Gastrocnemius medialis (tissue), 4 donors: ENCODE results near the gene SKA2. TPM values are rescaled to one million over a fixed set of nuclear protein-coding genes. Genes with fewer than 3 reads are reported as not detected.

ENCODE experiments used
- ATAC-seq, 2 donors: fragments of 150-250 bp; one replicate each; pipeline ENCODE4 v1.9.1; 2016
- DNase-seq, 2 donors: peaks; one replicate each; pipeline ENCODE4 v3.0.0-alpha.2; 2019
- H3K27ac ChIP-seq, 4 donors: fragments of 200-600 bp; sonication (generic); 1 replicate in 1 of 4; 2 replicates in 3 of 4; pipeline ENCODE4 v1.5.1; 2016 to 2018; ENCODE audit warnings: mild to moderate bottlenecking in 2 of 4, moderate library complexity in 1 of 4
- H3K27me3 ChIP-seq, 3 donors: fragments of 200-600 bp; sonication (generic) in 2 of 3; 1 replicate in 1 of 3; 2 replicates in 2 of 3; pipeline versions ENCODE4 v1.5.1 to v1.6.0; 2016 to 2019; ENCODE audit warnings: mild to moderate bottlenecking in 1 of 3, moderate library complexity in 1 of 3
- H3K36me3 ChIP-seq, 2 donors: fragments of 200-600 bp; sonication (generic) in 1 of 2; one replicate each; pipeline ENCODE4 v1.5.1; 2017 to 2018
- H3K4me1 ChIP-seq, 2 donors: fragments of 200-600 bp; sonication (generic) in 1 of 2; one replicate each; pipeline ENCODE4 v1.5.1; 2016 to 2017; ENCODE audit warnings: mild to moderate bottlenecking in 2 of 2
- H3K4me3 ChIP-seq, 4 donors: fragments of 200-600 bp; sonication (generic) in 3 of 4; 1 replicate in 1 of 4; 2 replicates in 3 of 4; pipeline ENCODE4 v1.5.1; 2016 to 2019; ENCODE audit warnings: mild to moderate bottlenecking in 2 of 4
- H3K9me3 ChIP-seq, 3 donors: fragments of 200-600 bp; sonication (generic) in 2 of 3; 1 replicate in 1 of 3; 2 replicates in 2 of 3; pipeline ENCODE4 v1.5.1; 2016 to 2019
- CTCF ChIP-seq, 5 experiments: fragments of 450-650 bp in 3 of 5; fragments of 200-600 bp in 2 of 5; sonication (generic) in 2 of 5; IDR thresholded peaks in 4 of 5; conservative IDR thresholded peaks in 1 of 5; 1 replicate in 4 of 5; 2 replicates in 1 of 5; pipeline ENCODE4 v1.5.1; 2016 to 2019; ENCODE audit warnings: antibody characterized with exemption in 5 of 5, mild to moderate bottlenecking in 3 of 5, moderate library complexity in 3 of 5
- POLR2A ChIP-seq, 2 donors: fragments of 450-650 bp; IDR thresholded peaks; one replicate each; pipeline ENCODE4 v1.6.1; 2017; ENCODE audit warnings: antibody characterized with exemption in 2 of 2, mild to moderate bottlenecking in 2 of 2, moderate library complexity in 2 of 2
- in situ Hi-C, 4 donors: fragments of 200-750 bp; cut with MboI; loops; one replicate each; pipeline versions ENCODE4 v1.15.0 to v1.8.0; 2017; ENCODE audit warnings: low sequenced_read_pairs in 4 of 4
- intact Hi-C: fragments of 100-400 bp; cut with DNase I; formaldehyde crosslinking; loops from one replicate; pipeline ENCODE4 v1.15.1; 2023; ENCODE audit warnings: low total_unique reads
- total RNA-seq, 4 donors: library from RNA; depleted of rRNA; stranded (reverse); fragments of >200 nt; gene quantifications; one replicate each; pipeline versions ENCODE4 v1.1.0 to v1.2.3, GENCODE V29; 2016

Gene SKA2
- total RNA-seq, 4 donors from 2014 or later = 4.1 to 17.8 (median 8.7) TPM

- H3K4me3 ChIP-seq = no peak overlapping the region
- in situ Hi-C loops = no loop called here
- TF ChIP-seq CTCF (IDR thresholded peaks at IDR 0.05 in 4 of 5, conservative IDR thresholded peaks at IDR 0.05 in 1 of 5) (no peak), POLR2A (IDR thresholded peaks at IDR 0.05) (no peak)
- H3K9me3 ChIP-seq = no peaks in the 10 kb centered on the region
- no peaks in the 10 kb centered on the region for H3K4me1 ChIP-seq
- H3K36me3 ChIP-seq = peaks cover 0 to 48% of the 10 kb centered on the region in 2 donors
- no peak overlapping the region for H3K27ac ChIP-seq
- no peaks in the 10 kb centered on the region for H3K27me3 ChIP-seq
- no peak for ATAC-seq
- DNase-seq = no peak
- intact Hi-C loops = no loop called here
These were observed 81.0 kb downstream of the SKA2 start for GRCh38 chr17:59073972-59074371.

- intact Hi-C loops = no loop called here
- in situ Hi-C loops = no loop called here
These were observed 85.1 kb downstream of the SKA2 start for GRCh38 chr17:59069856-59070255.

GRCh38 chr17:59067756-59068155 lies 87.2 kb downstream of the SKA2 start:
- Histone ChIP-seq H3K9me3 (no peaks in the 10 kb centered on the region), H3K27ac (no peak overlapping the region), H3K36me3 (peaks cover 0 to 30% of the 10 kb centered on the region in 2 donors), H3K4me3 (no peak overlapping the region), H3K4me1 (no peaks in the 10 kb centered on the region), H3K27me3 (no peaks in the 10 kb centered on the region)
- ATAC-seq (no peak), DNase-seq (no peak)
- TF ChIP-seq POLR2A (IDR thresholded peaks at IDR 0.05) (no peak), CTCF (IDR thresholded peaks at IDR 0.05 in 4 of 5, conservative IDR thresholded peaks at IDR 0.05 in 1 of 5) (no peak)
- in situ Hi-C loops (no loop called here), intact Hi-C loops (no loop called here)

More at GRCh38 chr17:59069856-59070255, 85.1 kb downstream of the SKA2 start:
- TF ChIP-seq POLR2A (IDR thresholded peaks at IDR 0.05) = no peak
- TF ChIP-seq CTCF (IDR thresholded peaks at IDR 0.05 in 4 of 5, conservative IDR thresholded peaks at IDR 0.05 in 1 of 5) = no peak
- ATAC-seq (no peak), DNase-seq (no peak)
- Histone ChIP-seq H3K4me1 (no peaks in the 10 kb centered on the region), H3K36me3 (peaks cover 0 to 38% of the 10 kb centered on the region in 2 donors), H3K27ac (no peak overlapping the region), H3K4me3 (no peak overlapping the region), H3K9me3 (no peaks in the 10 kb centered on the region), H3K27me3 (no peaks in the 10 kb centered on the region)

GRCh38 chr17:59067340-59067739 lies 87.6 kb downstream of the SKA2 start:
- Histone ChIP-seq H3K27ac (no peak overlapping the region), H3K4me1 (no peaks in the 10 kb centered on the region), H3K27me3 (no peaks in the 10 kb centered on the region), H3K4me3 (no peak overlapping the region), H3K9me3 (no peaks in the 10 kb centered on the region), H3K36me3 (peaks cover 0 to 34% of the 10 kb centered on the region in 2 donors)
- ATAC-seq = no peak
- TF ChIP-seq CTCF (IDR thresholded peaks at IDR 0.05 in 4 of 5, conservative IDR thresholded peaks at IDR 0.05 in 1 of 5) = no peak
- TF ChIP-seq POLR2A (IDR thresholded peaks at IDR 0.05) = no peak
- intact Hi-C loops = no loop called here
- no peak for DNase-seq
- in situ Hi-C loops = no loop called here

- Histone ChIP-seq H3K36me3 (peaks cover 0 to 49% of the 10 kb centered on the region in 2 donors), H3K9me3 (no peaks in the 10 kb centered on the region), H3K4me3 (no peak overlapping the region), H3K4me1 (no peaks in the 10 kb centered on the region), H3K27ac (no peak overlapping the region), H3K27me3 (no peaks in the 10 kb centered on the region)
- TF ChIP-seq CTCF (IDR thresholded peaks at IDR 0.05 in 4 of 5, conservative IDR thresholded peaks at IDR 0.05 in 1 of 5) (no peak), POLR2A (IDR thresholded peaks at IDR 0.05) (no peak)
- DNase-seq (no peak), ATAC-seq (no peak)
- intact Hi-C loops = no loop called here
- in situ Hi-C loops = no loop called here
These were observed 92.5 kb downstream of the SKA2 start for GRCh38 chr17:59062509-59062908.
